K562 treated with DMSO at 1 percent for 24 hours (cell line): Measurements from ENCODE around the gene CSAG3. TPM values are rescaled to one million over a fixed set of nuclear protein-coding genes. Genes with fewer than 3 reads are reported as not detected.

ENCODE experiments used
- total RNA-seq: library from RNA; unstranded; fragments of 300-600 nt; gene quantifications from 2 replicates; pipeline ENCODE4 v1.2.3, GENCODE V29; 2022; ENCODE audit warnings: low read depth; ENCODE audit not compliant: insufficient read depth

CSAG3 gene
- total RNA-seq, result 23.9 and 25.9 TPM in 2 replicates

GRCh38 chrX:152758918-152759317 is at the start of gene CSAG3:
CSAG3 (plus strand) TSS chrX:152759218.

DNA sequence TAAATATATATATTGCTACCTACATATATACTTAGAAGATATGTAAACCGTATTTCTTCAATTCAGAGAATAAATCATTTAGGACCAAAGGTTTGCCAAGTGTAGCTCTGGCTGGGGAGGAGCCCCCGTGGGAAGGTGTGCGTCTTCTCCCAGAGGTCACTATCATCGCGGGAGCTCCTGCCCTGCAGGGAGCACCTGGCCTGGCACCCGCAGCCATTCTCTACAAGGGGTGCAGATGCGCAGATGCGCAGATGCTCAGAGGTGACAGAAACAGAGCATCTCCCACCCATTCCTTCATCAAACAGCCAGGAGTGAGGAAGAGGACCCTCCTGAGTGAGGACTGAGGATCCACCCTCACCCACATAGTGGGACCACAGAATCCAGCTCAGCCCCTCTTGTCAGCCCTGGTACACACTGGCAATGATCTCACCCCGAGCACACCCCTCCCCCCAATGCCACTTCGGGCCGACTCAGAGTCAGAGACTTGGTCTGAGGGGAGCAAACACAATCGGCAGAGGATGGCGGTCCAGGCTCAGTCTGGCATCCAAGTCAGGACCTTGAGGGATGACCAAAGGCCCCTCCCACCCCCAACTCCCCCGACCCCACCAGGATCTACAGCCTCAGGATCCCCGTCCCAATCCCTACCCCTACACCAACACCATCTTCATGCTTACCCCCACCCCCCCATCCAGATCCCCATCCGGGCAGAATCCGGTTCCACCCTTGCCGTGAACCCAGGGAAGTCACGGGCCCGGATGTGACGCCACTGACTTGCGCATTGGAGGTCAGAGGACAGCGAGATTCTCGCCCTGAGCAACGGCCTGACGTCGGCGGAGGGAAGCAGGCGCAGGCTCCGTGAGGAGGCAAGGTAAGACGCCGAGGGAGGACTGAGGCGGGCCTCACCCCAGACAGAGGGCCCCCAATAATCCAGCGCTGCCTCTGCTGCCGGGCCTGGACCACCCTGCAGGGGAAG is 44.9 kb upstream of the CSAG3 start, which contains the start of gene MAGEA2B:
MAGEA2B (plus strand) TSS at position 814 of the 973 bp plus-strand sequence. CDS start 2,479 bp downstream, outside the sequence.

GRCh38 chrX:152733261-152733975 is 25.6 kb upstream of the CSAG3 start, which contains the start of the genes CSAG1 and MAGEA12:
CSAG1 (minus strand) TSS chrX:152733721; CDS start chrX:152732460, 1,261 bp downstream.
MAGEA12 (plus strand) TSS chrX:152733757; CDS start chrX:152736162, 2,405 bp downstream.

GRCh38 chrX:152753686-152754650 is 5.0 kb upstream of the CSAG3 start, which contains the start of gene MAGEA2:
MAGEA2 (minus strand) TSS chrX:152753842; CDS start chrX:152751363, 2,479 bp downstream.

DNA sequence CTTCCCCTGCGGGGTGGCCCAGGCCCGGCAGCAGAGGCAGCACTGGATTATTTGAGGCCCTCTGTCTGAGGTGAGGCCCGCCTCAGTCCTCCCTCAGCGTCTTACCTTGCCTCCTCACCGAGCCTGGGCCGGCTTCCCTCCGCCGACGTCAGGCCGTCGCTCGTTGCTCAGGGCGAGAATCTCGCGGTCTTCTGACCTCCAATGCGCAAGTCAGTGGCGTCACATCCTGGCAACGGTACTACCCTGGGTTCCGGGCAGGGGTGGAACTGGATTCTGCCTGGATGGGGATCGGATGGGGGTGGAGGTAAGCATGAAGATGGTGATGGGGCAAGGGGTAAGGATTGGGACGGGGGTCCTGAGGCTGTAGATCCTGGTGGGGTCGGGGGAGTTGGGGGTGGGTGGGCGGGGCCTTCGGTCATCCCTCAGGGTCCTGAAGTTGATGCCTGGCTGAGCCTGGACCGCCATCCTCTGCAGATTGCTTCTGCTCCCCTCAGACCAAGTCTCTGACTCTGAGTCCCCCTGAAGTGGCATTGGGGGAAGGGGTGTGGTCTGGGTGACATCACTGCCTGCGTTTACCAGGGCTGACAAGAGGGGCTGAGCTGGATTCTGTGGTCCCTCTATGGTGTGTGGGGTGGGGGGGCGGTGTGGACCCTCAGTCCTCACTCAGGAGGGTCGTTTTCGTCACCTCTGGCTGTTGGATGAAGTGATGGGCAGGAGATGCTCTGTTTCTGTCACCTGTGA is 10.7 kb downstream of the CSAG3 start, which contains the start of gene MAGEA6:
MAGEA6 (minus strand) TSS at position 141 of the 741 bp plus-strand sequence. CDS start 2,039 bp downstream, outside the sequence.

Other genes with a start within 250 kb of the CSAG3 start
- 0.52 and 0.60 TPM in 2 replicates for gene GABRQ, start 121.3 kb upstream of the CSAG3 start, total RNA-seq
- gene MAGEA3, start 60.4 kb upstream of the CSAG3 start, total RNA-seq, result 167 TPM in 2 replicates
- not detected in 2 replicates for gene CSAG2, start 49.9 kb upstream of the CSAG3 start, total RNA-seq
- gene MAGEA2B, start 44.6 kb upstream of the CSAG3 start, total RNA-seq, result 26.0 and 39.7 TPM in 2 replicates
- 92.8 and 117 TPM in 2 replicates for gene CSAG1, start 25.5 kb upstream of the CSAG3 start, total RNA-seq
- 82.4 and 82.5 TPM in 2 replicates for gene MAGEA12, start 25.5 kb upstream of the CSAG3 start, total RNA-seq
- 27.2 and 31.0 TPM in 2 replicates for gene MAGEA2, start 5.4 kb upstream of the CSAG3 start, total RNA-seq
- gene MAGEA6, start 10.5 kb downstream of the CSAG3 start, total RNA-seq, result 84.8 and 92.6 TPM in 2 replicates
- 12.9 and 16.6 TPM in 2 replicates for gene CETN2, start 71.5 kb downstream of the CSAG3 start, total RNA-seq
- 27.2 and 27.8 TPM in 2 replicates for gene NSDHL, start 71.8 kb downstream of the CSAG3 start, total RNA-seq
- gene ZNF185, start 138.8 kb downstream of the CSAG3 start, total RNA-seq, result 0.12 and 0.32 TPM in 2 replicates
- not detected in 2 replicates for gene PNMA5, start 234.9 kb downstream of the CSAG3 start, total RNA-seq